ENCODE results near the gene PSEN1.

The PSEN1 gene

DNA sequence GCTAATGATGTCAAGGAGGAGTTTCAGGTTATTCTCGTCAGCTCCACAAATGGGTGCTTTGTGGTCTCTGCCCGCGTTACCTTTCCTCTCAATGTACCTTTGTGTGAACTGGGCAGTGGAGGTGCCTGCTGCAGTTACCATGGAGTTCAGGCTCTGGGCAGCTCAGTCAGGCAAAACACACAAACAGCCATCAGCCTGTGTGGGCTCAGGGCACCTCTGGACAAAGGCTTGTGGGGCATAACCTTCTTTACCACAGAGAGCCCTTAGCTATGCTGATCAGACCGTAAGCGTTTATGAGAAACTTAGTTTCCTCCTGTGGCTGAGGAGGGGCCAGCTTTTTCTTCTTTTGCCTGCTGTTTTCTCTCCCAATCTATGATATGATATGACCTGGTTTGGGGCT, 84.3 kb downstream of the PSEN1 start:
- no peak for DNase-seq (ENCODE audit: low spot score)

DNA sequence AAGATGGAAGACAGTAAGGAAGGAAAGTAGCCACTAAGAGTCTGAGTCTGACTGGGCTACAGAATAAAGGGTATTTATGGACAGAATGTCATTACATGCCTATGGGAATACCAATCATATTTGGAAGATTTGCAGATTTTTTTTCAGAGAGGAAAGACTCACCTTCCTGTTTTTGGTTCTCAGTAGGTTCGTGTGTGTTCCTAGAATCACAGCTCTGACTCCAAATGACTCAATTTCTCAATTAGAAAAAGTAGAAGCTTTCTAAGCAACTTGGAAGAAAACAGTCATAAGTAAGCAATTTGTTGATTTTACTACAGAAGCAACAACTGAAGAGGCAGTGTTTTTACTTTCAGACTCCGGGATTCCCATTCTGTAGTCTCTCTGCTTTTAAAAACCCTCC, 85.6 kb downstream of the PSEN1 start:
- DNase-seq (ENCODE audit: low spot score) = peak; percentile 27

DNA sequence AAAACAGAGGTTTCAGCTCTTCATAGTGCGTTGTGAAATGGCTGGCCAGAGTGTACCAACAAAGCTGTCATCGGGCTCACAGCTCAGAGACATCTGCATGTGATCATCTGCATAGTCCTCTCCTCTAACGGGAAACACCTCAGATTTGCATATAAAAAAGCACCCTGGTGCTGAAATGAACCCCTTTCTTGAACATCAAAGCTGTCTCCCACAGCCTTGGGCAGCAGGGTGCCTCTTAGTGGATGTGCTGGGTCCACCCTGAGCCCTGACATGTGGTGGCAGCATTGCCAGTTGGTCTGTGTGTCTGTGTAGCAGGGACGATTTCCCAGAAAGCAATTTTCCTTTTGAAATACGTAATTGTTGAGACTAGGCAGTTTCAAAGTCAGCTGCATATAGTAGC, 86.7 kb downstream of the PSEN1 start:
- no peak for DNase-seq (ENCODE audit: low spot score)

DNA sequence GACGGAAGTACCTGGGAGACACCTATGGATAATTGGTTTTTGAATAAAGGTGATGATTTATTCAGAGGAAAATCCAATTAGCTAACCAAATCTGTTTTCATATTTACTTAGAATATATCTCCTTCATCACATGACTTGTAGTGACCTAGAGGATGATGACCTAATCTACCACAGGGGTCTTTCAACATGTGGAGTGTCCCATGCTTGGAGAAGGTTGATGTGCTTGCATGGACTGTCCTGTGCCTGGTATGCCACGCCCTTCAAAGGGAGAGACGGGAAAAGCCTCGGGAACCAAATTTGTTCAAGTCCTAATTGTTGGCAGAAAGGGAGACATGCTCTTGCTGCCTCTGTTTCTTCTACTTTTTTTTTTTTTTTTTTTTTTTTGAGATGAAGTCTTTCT, 89.2 kb downstream of the PSEN1 start:
- DNase-seq (ENCODE audit: low spot score) = no peak

DNA sequence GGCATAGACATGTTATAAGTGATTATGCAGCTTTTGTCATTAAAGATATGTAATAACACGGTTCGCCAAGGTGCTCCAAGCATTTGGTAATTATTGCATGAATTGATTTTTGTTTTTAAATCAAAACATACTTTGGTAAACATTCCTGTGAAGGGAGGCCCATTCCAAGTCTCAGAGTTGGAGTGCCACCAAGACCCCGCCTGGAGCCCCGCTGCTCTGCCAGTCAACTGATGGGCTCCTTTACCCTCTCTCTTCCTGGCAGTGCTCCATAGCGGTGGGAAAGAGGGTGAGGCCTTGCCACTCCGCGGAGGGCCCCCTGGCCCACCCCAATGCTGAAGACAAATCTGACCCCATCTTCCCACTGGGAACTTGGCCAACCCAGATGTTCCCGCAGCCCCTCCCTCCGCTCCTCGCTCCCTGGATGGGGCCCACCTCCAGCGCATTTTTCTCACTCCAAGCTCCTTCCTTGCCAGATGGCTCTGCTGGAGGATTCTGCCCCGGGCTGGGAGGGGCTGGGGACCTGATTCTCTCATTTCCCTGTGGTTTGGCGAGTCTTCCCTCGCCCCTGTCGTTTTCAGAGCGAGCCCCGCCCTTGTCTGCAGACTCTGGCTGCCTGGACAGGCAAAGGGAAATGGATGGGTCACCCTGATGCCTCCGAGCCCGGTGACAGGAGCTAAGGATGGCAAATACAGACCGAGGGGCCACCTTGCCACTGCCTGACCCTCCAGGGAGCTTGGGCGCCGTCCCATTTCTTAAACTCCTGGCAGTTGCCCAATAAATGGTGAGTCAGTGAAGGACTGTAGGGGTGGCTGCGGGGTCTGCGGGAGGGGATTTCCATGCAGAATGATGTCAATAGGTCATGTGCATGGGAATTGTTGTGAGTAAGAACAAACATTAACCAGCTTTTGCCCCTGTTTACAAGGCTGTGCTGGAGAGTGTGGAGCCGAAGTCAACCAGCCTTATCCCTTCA, 91.8 kb downstream of the PSEN1 start:
- DNase-seq (ENCODE audit: low spot score) = peak; percentile 66

DNA sequence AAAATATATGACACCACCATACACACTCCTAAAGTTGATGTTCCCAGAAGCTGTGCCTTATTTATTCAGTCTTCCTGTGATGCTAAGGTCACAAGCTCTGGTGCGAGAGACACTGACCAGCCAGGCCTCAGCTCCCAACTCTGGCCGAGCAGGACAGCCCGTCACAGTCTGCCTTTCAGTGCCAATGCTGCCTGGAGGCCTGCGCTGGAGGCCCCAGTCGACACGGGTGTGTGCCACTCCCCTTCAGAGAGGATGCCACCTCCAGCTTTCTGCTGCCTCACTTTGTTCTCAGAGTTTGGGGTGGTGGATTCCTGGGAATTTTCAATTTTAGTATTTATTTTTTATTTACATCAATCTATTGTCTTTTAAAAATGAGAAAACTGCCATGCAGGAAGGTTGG, 93.7 kb downstream of the PSEN1 start:
- DNase-seq (ENCODE audit: low spot score) = no peak

DNA sequence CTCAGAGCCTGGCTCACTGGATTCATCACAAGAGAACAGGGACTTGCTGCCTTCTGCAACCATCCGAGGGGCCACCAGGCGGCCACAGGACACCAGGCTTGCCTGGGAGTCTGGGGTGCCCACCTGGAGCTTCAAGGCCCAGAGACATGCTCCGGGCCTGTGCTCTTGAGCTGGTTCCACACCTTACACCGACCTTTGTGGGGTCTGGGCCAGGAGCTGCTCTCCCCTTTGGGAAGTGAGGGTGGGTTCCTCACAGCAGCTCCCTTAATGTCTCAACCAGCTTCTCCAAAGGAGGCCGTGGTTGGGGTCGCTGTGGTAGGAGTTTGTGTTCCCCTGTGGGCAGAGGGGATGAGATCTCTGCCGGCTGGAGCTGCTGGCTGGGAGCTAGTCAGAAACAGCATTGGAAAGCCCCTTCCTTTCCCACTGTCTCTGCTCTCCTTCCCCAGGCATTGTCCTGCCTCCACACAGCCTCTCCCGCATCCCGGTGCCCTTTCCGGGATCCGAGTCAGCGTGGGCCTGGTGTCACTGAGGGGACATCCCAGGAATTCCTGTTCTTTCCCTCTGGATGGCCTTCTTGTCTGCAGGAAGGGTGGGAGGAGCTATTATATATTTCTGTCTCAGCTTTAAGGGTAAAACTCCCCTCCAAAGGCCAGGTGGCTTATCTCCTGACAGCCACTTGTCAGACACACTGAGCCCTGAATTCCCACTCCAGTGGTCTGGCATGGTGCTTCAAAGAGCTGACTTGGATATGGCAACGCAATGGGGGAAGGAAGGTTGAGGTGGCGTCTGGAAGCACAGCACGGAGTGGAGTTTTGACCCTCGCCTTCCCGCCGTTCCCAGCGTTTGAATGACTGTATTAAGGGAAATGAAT, 95.9 kb downstream of the PSEN1 start:
- DNase-seq (ENCODE audit: low spot score) = peak; percentile 25

DNA sequence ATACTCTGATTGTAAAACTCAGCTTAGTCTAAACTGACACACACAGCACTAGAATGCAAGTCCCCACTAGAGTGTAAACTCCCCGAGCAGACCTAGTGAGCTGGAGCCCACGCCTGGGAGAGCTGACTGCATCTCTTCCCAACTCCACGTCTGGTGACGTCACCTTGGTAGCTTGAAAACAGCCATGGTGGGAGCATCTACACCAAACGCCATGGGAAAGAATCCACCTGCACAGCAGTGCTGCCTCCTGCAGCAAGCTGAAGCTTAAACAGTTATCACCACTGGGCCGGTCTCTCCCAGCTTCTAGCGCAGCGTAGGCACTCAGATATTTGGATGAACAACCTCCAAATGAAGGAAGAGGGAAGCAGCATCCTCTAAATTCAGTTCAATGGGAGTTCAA, 96.7 kb downstream of the PSEN1 start:
- DNase-seq (ENCODE audit: low spot score) = no peak

DNA sequence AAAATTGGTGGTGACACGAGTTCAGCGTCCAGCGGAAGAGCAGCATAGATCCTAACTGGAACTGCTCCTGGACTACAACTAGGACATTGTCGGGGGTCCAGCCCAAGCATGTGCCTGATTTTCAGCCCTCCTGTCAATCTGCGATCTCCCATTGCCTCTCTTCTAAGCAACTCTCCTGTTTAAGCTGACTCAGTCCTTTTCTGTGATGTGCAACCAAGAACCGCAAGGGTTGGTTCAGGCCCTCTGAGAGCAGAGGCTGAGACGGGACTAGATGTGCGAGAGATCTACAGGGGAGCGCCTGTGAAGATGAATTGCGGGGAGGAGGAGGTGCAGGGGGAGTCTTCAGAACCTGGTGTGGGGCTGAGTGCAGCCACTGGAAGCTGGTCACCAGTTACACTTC, 97.3 kb downstream of the PSEN1 start:
- no peak for DNase-seq (ENCODE audit: low spot score)

DNA sequence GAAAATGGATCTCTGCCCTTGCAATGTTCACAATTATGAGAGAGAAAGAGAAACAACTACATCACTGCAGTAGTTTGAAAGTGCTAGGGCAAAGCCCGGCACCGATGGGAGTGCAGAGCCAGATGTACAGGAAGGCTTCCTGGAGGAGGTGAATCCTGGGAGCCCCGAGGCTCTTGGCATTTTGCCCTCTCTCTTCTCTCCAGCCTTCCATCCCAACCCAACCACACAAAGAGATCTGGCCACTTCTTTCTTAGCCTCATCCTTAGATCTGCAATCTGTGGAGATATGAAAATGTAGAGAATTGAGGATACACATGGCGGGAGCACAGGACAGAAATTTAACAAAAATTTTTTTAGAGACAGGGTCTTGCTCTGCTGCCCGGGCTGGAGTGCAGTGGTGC, 97.7 kb downstream of the PSEN1 start:
- DNase-seq (ENCODE audit: low spot score) = no peak

DNA sequence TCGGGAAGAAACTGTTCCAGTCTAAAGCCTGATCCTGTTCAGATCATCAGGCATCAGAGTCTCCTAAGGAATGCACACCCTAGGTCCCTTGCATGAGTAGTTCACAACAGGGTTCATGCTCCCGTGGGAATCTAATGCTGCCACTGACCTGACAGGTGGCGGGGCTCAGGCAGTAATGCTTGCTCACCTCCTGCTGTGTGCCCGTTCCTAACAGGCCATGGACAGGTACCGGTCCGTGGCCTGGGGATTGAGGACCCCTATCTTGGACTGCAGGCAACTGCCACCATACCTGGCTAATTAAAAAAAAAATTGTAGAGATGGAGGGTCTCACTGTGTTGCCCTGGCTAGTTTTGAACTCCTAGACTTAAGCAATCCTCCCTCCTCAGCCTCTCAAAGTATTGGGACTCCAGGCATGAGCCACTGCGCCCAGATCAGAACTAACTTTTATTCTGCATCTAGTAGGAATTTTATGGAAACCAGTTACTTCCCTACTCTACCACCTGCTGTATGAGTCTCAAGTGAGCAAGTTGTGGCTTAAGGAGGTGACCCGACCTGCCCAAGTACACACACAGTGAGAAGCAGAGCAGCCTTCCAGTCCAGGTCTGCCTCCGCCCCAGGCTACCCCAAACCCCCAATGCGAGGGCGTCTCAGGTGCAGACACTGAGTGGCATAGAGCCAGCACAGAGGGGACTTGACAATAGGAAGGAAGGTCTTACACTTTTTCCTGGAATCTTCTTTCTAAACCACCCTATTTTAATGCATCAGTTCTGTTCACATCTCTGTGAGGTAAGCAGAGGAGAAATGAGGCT, 98.5 kb downstream of the PSEN1 start:
- DNase-seq (ENCODE audit: low spot score) = no peak

DNA sequence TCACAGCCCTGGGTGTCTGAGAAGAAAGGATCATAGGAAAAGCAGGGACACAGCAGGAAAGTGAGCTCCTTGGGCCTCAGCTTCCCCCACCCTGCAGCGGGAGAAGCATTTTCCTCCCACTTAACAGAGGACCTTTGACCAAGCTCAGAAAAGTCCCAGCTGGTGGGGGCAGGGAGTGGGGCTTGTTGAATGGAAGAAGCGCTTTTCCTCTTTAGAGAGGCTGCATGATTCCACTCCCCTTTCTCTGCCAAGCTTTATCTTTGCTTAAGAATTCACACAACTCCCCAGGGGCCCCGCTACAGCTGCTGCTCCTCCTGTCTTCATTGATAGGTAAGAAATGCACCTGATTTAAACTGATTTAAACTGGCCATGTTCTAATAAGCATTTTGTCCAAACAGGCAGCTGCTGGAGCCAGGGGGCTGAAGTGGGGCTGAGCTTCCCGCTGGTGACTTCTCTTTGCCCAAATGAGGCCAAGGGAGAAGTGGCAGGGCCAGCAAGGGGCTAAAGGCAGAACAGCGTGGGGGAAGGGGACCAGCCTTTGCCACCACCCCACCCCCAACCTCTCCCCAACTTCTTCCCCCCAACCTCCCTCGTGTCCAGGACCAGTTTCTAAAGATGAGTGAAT, 99.3 kb downstream of the PSEN1 start:
- DNase-seq (ENCODE audit: low spot score) = no peak

DNA sequence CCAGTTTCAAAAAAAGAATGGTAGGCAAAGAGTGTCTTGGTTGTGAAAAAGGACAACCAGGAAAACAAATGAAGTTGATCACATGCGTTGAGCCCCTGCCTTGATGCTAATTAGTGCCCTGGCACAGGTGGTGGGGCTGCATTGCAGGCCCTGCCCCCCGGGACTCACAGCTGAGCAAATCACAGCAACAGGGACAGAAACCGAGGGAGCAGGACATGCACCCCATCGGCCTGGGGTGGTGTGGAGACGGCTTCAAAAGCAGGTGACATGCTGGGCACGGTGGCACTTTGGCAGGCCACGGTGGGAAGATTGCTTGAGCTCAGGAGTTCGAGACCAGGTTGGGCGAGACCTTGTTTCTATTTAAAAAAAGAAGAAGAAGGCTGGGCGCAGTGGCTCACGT, 99.8 kb downstream of the PSEN1 start:
- DNase-seq (ENCODE audit: low spot score) = no peak

DNA sequence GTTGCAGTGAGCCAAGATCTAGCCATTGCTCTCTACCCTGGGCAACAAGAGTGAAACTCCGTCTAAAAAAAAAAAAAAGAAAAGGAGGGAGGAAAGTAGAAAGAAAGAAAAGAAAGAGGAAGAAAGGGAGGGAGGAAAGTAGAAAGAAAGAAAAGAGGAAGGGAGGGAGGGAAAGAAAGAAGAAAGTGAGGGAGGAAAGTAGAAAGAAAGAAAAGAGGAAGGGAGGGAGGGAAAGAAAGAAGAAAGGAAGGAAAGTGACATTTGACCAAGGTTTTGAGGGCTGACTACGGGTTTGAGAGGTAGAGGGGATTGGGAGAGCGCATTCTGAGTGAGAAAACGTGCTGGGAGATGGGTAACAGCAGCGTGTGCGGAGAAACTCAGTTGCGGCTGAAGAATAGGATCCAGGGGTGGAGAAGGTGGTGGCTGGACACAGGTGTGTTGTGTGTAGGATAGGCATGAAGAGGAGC, 100.5 kb downstream of the PSEN1 start:
- no peak for DNase-seq (ENCODE audit: low spot score)

DNA sequence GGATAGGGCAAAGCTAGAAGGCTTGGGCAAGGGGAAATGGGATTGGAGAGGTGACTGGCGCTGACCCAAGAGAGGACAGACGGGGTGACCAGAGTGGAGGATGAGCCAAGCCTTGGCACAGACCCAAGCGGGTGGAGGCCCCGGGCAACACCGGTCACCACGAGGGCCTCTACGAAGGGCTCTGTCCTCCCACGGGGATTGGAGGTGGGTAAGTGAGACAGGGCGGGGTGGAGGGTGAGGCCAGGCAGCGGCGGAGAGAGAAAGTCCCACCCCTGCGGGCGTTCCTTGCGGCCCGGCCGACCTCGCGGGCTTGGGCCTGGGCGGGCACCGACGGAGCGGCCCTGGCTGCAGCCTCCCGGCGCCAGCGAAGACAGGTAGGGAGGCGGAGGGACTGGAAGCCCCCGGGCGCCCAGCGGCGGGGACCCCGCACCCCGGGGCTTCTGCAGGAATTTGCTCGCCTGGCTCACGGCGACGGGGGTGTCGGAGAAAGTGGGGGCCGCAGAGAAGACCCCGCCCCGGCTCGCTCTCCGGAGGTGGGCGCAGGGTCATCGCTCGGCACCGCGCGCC, 101.0 kb downstream of the PSEN1 start, which contains the start of gene PAPLN:
PAPLN (plus strand) TSS at position 288 of the 567 bp plus-strand sequence. CDS start 2,273 bp downstream, outside the sequence.
- DNase-seq (ENCODE audit: low spot score) = peak; percentile 41

DNA sequence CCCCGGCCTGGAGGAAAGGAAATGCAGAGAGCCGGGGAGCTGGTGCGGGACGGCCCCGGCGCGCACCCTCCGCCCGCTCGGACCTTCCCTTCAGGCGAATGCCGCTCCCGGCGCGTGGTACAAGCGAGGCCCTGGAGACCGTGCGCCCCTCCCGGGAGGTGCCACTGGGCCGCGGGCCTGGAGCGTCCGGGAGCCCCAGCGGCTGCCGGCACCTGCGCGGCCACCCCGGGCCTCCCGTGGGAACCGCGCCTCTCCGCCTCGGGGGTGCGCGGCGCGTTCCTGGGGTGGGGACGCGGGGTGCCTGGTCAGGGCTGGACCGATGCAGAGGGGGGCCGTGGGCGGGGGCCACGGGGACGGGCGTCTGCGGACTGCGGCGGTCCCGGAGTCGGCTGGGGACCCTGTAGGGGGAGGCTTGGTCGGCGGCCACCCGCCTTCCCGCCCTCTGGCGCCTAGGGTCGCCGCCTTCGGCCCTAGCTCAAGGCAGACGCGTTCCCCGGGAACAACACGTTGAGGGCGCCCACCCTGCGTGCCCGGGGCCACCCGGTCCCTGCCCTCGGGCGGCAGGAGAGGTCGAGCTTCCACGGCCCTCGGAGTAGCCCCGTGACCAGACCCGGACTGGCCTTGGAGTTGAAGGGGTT, 101.6 kb downstream of the PSEN1 start:
- DNase-seq (ENCODE audit: low spot score) = peak; percentile 57

DNA sequence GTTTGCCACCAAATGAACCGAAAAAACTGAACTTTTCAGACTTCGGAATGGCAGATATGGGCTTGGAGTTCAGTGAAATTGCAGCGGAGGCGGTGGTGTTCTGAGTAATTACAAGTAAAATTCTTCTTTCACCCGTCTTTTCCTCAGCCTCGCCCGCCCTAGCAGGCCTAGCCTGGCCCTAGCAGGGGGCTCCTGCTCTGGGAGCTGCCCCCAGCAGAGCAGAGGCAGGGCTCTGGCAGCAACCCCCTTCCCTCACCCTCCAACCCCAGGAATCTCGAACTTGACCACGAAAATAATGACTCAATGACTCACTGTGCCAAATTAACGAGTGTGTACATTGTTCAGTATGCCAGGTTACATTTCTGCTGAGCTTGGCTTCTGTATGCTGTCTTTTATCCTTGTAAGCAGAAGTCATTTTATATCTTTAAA, 102.1 kb downstream of the PSEN1 start:
- peak; percentile 85 for DNase-seq (ENCODE audit: low spot score)

DNA sequence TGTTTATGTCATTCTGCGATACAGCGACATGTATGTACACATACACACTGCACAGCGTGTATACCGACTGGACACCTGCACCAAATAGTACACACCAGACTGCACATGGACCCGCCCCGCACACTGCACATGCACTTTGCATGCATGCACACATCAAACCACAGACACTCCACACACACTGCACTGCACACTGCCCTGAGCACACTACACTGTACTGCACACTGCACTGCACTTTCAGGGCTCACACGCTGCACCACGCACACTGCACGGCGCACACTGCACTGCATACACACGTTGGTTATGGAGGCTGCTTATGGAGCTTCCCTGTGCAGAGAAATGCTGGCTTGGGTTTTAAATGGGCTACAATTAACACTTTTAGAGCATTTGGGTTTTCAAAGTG, 102.6 kb downstream of the PSEN1 start:
- peak; percentile 18 for DNase-seq (ENCODE audit: low spot score)

DNA sequence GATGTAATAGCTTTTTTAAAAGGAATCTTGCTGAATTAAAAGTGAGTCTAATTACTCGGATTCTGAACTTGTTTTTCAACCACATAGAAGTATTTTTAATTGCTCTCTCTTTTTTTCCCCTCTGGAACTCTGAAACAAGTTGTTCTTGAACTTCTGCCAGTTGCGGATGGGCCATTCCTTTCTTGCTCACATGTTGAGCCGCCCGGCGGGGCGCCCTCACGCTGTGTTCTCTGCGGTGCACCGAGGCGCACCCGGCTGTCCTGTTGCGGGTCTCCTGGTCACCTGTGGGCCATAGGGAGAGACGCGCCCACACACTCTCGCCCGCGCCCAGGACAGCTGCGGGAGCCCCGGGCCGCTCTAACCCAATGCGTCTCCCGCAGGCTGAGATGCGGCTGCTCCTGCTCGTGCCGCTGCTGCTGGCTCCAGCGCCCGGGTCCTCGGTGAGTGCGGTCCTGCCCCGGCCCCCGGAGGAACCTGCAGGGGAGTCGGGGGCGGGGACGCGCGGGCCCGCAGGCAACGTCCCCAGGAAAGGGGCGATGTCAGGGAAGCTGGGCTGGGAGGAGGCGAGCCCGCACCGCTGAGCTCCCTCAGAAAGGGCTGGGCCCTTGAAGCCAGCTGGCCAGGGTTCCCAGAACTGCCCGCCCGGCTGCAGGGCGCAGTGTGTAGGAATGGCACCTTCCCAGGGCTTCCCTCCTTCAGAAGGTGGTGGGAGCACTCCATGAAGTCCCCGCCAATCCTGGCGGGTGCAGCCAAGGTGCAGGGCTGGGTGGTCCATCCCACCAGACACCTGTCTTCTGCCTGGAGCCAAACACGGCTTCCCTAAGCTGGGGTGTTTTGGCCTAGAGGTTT, 103.3 kb downstream of the PSEN1 start:
- DNase-seq (ENCODE audit: low spot score) = peak; percentile 70

All from AG08396 (cell line).